ENCODE results near the gene CDH4. TPM values are rescaled to one million over a fixed set of nuclear protein-coding genes. Genes with fewer than 3 reads are reported as not detected.

Gene CDH4
- total and polyA plus RNA-seq, 2 of the 8 experiments (the other 6 are each of a cell fraction or from before 2014, with no cell fraction given): 4.3 to 7.9 TPM

GRCh38 chr20:61769286-61769832, 517.3 kb downstream of the CDH4 start:
- Histone ChIP-seq H3K14ac (ENCODE audit: insufficient read length) (no peak overlapping the region), H2AFZ (ENCODE audit: low read length) (no peak overlapping the region), H2BK15ac (ENCODE audit: low read length) (0 out of 2 replicates have a peak overlapping the region, but pooled peaks have one; percentile 61), H2BK12ac (ENCODE audit: low read depth, low read length) (no peak overlapping the region), H3K4me2 (ENCODE audit: insufficient read depth in 1 of 2, low read depth in 2 of 2, low read length in 2 of 2) (no peak overlapping the region), H4K5ac (ENCODE audit: insufficient read length, low read depth, low read length) (no peak overlapping the region), H3K9ac (replicated peaks in 1 of 4; ENCODE audit: extremely low read depth in 1 of 4, low read depth in 3 of 4, low read length in 3 of 4) (no peak overlapping the region), H2BK120ac (replicated peaks; ENCODE audit: low read depth, low read length) (no peak overlapping the region), H3K56ac (replicated peaks; ENCODE audit: insufficient read length, low read depth, low read length) (no peak overlapping the region), H2BK20ac (ENCODE audit: low read length) (no peak overlapping the region), H3K27me3 (replicated peaks in 1 of 4; ENCODE audit: control insufficient read depth in 3 of 4, extremely low read depth in 1 of 4, insufficient read depth in 3 of 4, low read length in 3 of 4) (no peaks in the 10 kb centered on the region), H3K27ac (ENCODE audit: low read depth, low read length) (no peak overlapping the region), H3K9me3 (ENCODE audit: insufficient read depth in 2 of 2, low read depth in 1 of 2, low read length in 1 of 2) (no peaks in the 10 kb centered on the region), H3K79me1 (ENCODE audit: low read depth, low read length) (no peaks in the 10 kb centered on the region), H4K91ac (replicated peaks; ENCODE audit: insufficient read length, low read length) (no peak overlapping the region), H3K79me2 (ENCODE audit: control insufficient read depth in 1 of 2, insufficient read depth in 2 of 2, low read length in 2 of 2) (no peaks in the 10 kb centered on the region), H3K23ac (ENCODE audit: insufficient read length) (no peak overlapping the region), H3K18ac (ENCODE audit: extremely low read depth, low read length) (no peak overlapping the region), H2BK5ac (ENCODE audit: low read depth, low read length) (no peak overlapping the region), H4K20me1 (replicated peaks in 1 of 2; ENCODE audit: control insufficient read depth in 1 of 2, insufficient read depth in 2 of 2, low read length in 2 of 2) (no peaks in the 10 kb centered on the region), H3K23me2 (ENCODE audit: low read depth, low read length) (no peaks in the 10 kb centered on the region), H3K4ac (replicated peaks; ENCODE audit: insufficient read length, low read depth, low read length) (no peak overlapping the region), H3K4me1 (replicated peaks in 1 of 4; ENCODE audit: control insufficient read depth in 3 of 4, insufficient read depth in 4 of 4, low read length in 3 of 4) (peaks cover 0 to 3% (median 0%) of the 10 kb centered on the region in 4 experiments; a peak in 1 of 7 replicates), H4K8ac (ENCODE audit: extremely low read depth, insufficient read depth, low read length) (peak overlapping the region; percentile 17; the same call in 1 of the 2 replicates), H2AK5ac (ENCODE audit: low read depth, low read length) (no peak overlapping the region), H3K36me3 (ENCODE audit: control insufficient read depth in 2 of 4, insufficient read depth in 4 of 4, low read length in 3 of 4) (no peaks in the 10 kb centered on the region), H3K4me3 (ENCODE audit: extremely low read depth in 1 of 4, insufficient read depth in 2 of 4, low read depth in 3 of 4, low read length in 4 of 4) (no peak overlapping the region)
- ChIA-PET CTCF (ENCODE audit: partially characterized antibody) (interaction anchor here (0.6 to 0.9 kb wide), 2 partner anchors 20 to 580 kb away, joined by 3 to 4 read pairs; no protein-coding TSS in a partner anchor), POLR2A (ENCODE audit: partially characterized antibody) (no interaction called here)
- WGBS, 2 experiments (ENCODE audit: extremely low coverage in 1 of 2, insufficient coverage in 1 of 2, insufficient read length in 1 of 2, insufficient replicate concordance in 2 of 2, low coverage in 1 of 2, low lambda C conversion rate in 2 of 2, missing lambda C conversion rate in 1 of 2): 81% methylated on average over 11 of the region's 11 CpGs; no CpG with 5 or more reads in 1 of the 2 experiments
- no peak for TF ChIP-seq SP1 (IDR thresholded peaks at IDR 0.05; ENCODE audit: low read depth, low read length)
- no peak for TF ChIP-seq ASH2L (IDR thresholded peaks at IDR 0.05; ENCODE audit: low read length)
- no peak for DNase-seq (ENCODE audit: low read depth in 1 of 2, low spot score in 2 of 2)
- FAIRE-seq: no peak

All from H1 (cell line).